IMR-90 (cell line): ENCODE results near the gene FHAD1.

Source experiments
- CEBPB ChIP-seq: IDR thresholded peaks from 2 replicates; pipeline ENCODE4 v1.6.1; 2012; ENCODE audit warnings: low read depth, low read length, improper control_type of control experiment
- MAFK ChIP-seq: IDR thresholded peaks from 2 replicates; pipeline ENCODE4 v1.6.1; 2012; ENCODE audit warnings: low read depth, low read length, improper control_type of control experiment
- MAZ ChIP-seq: IDR thresholded peaks from 2 replicates; pipeline ENCODE4 v1.6.1; 2012; ENCODE audit warnings: low read depth, mild to moderate bottlenecking, low read length, improper control_type of control experiment, moderate library complexity, borderline replicate concordance
- MXI1 ChIP-seq: IDR thresholded peaks from 2 replicates; pipeline ENCODE4 v1.6.1; 2012; ENCODE audit warnings: low read depth, mild to moderate bottlenecking, low read length, moderate library complexity, borderline replicate concordance
- POLR2A ChIP-seq: IDR thresholded peaks from 2 replicates; pipeline ENCODE4 v1.6.1; 2012; ENCODE audit warnings: mild to moderate bottlenecking, low read depth, low read length
- RCOR1 ChIP-seq: IDR thresholded peaks from 2 replicates; pipeline ENCODE4 v1.6.1; 2012; ENCODE audit warnings: mild to moderate bottlenecking, low read length, improper control_type of control experiment; ENCODE audit not compliant: insufficient replicate concordance
- SMC3 ChIP-seq: fragments of 150-350 bp; IDR thresholded peaks from 2 replicates; pipeline ENCODE4 v1.6.1; 2016; ENCODE audit warnings: low read depth, mild to moderate bottlenecking, antibody characterized with exemption, low read length, moderate library complexity
- USF2 ChIP-seq: fragments of 150-350 bp; IDR thresholded peaks from 2 replicates; pipeline ENCODE4 v1.6.1; 2017; ENCODE audit warnings: mild to moderate bottlenecking, antibody characterized with exemption, low read length, low read depth
- TF ChIP-seq, protein P1 (sequence below): conservative IDR thresholded peaks from 2 replicates; pipeline ENCODE4 v1.5.1; 2012; ENCODE audit warnings: mild to moderate bottlenecking, low read depth, low read length, improper control_type of control experiment
- TF ChIP-seq, protein P2 (sequence below): fragments of 150-350 bp; IDR thresholded peaks from 2 replicates; pipeline ENCODE4 v1.6.1; 2016; ENCODE audit warnings: low read depth, mild to moderate bottlenecking, low read length, moderate library complexity, borderline replicate concordance

- TF ChIP-seq, protein P1, sequence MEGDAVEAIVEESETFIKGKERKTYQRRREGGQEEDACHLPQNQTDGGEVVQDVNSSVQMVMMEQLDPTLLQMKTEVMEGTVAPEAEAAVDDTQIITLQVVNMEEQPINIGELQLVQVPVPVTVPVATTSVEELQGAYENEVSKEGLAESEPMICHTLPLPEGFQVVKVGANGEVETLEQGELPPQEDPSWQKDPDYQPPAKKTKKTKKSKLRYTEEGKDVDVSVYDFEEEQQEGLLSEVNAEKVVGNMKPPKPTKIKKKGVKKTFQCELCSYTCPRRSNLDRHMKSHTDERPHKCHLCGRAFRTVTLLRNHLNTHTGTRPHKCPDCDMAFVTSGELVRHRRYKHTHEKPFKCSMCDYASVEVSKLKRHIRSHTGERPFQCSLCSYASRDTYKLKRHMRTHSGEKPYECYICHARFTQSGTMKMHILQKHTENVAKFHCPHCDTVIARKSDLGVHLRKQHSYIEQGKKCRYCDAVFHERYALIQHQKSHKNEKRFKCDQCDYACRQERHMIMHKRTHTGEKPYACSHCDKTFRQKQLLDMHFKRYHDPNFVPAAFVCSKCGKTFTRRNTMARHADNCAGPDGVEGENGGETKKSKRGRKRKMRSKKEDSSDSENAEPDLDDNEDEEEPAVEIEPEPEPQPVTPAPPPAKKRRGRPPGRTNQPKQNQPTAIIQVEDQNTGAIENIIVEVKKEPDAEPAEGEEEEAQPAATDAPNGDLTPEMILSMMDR, result no peak
- TF ChIP-seq RCOR1 (no peak), MAFK (no peak), CEBPB (no peak), POLR2A (no peak), MAZ (no peak), USF2 (no peak), MXI1 (no peak), SMC3 (no peak)
- TF ChIP-seq, protein P2, sequence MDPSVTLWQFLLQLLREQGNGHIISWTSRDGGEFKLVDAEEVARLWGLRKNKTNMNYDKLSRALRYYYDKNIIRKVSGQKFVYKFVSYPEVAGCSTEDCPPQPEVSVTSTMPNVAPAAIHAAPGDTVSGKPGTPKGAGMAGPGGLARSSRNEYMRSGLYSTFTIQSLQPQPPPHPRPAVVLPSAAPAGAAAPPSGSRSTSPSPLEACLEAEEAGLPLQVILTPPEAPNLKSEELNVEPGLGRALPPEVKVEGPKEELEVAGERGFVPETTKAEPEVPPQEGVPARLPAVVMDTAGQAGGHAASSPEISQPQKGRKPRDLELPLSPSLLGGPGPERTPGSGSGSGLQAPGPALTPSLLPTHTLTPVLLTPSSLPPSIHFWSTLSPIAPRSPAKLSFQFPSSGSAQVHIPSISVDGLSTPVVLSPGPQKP, result no peak
Observed at GRCh38 chr1:15424146-15424667, 177.2 kb downstream of the FHAD1 start.
